Measurements from ENCODE around the gene MORN1. TPM values are rescaled to one million over a fixed set of nuclear protein-coding genes. Genes with fewer than 3 reads are reported as not detected.

MORN1 gene
- total and polyA plus RNA-seq, 2 experiments from 2014 or later = 4.5 to 9.4 TPM

DNA sequence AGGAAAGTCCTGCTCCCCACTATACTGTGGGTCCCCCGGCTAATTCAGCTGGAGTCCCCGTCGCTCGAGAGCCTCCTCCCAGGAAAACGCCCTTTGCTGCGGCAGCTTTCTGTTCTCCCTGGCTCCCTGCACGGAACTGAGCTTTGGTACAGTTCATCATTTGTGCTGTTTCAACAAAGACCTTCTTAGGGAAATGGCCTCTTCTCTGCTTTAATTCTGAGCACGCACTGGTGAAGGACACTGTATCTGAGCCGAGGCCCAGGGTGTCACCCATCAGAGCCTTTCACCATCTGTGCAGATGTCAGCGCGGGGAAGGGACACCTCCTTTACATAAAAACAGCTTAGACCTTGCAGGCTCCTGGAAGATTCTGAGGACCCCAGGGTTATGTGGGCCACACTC, 34.5 kb upstream of the MORN1 start:
- Histone ChIP-seq H3K4me3 (no peak overlapping the region), H3K4me1 (ENCODE audit: insufficient read depth) (no peaks in the 10 kb centered on the region), H3K9me2 (replicated peaks; ENCODE audit: insufficient read depth) (no peaks in the 10 kb centered on the region), H3K79me2 (no peaks in the 10 kb centered on the region), H3K36me3 (replicated peaks; ENCODE audit: insufficient read depth, low read depth) (no peaks in the 10 kb centered on the region), H3K27ac (no peak overlapping the region), H2AFZ (no peak overlapping the region), H4K20me1 (ENCODE audit: insufficient read depth, poor library complexity, severe bottlenecking) (no peaks in the 10 kb centered on the region), H3K9me3 (ENCODE audit: low read depth) (no peaks in the 10 kb centered on the region), H3K4me2 (no peak overlapping the region), H3K27me3 (no peaks in the 10 kb centered on the region)
- 90% methylated on average over 11 of the region's 11 CpGs for WGBS (ENCODE audit: low lambda C conversion rate, missing lambda C conversion rate)
- DNase-seq (ENCODE audit: low spot score) = no peak
- no peak for TF ChIP-seq EZH2 (IDR thresholded peaks at IDR 0.05; ENCODE audit: borderline replicate concordance)
- TF ChIP-seq CTCF (IDR thresholded peaks at IDR 0.05; ENCODE audit: poor library complexity) = no peak
- TF ChIP-seq EZH2phosphoT487 (IDR thresholded peaks at IDR 0.05; ENCODE audit: low read depth, severe bottlenecking, unreplicated experiment) = no peak

DNA sequence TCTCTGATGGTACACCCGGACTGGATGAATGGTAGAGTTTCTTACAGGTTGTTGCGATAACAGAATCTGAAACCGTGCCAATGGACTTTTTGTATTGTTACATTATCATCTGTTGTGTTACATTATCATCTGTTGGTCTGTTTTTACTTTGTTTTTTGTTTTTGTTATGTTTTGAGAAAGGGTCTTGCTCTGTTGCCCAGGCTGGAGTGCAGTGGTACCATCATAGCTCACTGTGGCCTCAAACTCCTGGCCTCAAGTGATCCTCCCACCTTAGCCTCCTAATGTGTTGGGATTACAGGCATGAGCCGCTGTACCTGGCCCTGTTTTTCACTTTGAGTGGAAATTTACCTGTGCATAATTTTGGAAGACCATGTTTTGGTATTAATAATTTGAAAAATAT, 31.2 kb upstream of the MORN1 start:
- H4K20me1 ChIP-seq (ENCODE audit: insufficient read depth, poor library complexity, severe bottlenecking) = no peaks in the 10 kb centered on the region
- no peaks in the 10 kb centered on the region for H3K9me2 ChIP-seq (replicated peaks; ENCODE audit: insufficient read depth)
- H3K27ac ChIP-seq = no peak overlapping the region
- no peak overlapping the region for H3K4me2 ChIP-seq
- H3K4me3 ChIP-seq = no peak overlapping the region
- no peak for DNase-seq (ENCODE audit: low spot score)
- no peaks in the 10 kb centered on the region for H3K9me3 ChIP-seq (ENCODE audit: low read depth)
- no peaks in the 10 kb centered on the region for H3K36me3 ChIP-seq (replicated peaks; ENCODE audit: insufficient read depth, low read depth)
- WGBS (ENCODE audit: low lambda C conversion rate, missing lambda C conversion rate) = 93% methylated on average over 4 of the region's 4 CpGs
- H3K79me2 ChIP-seq = no peaks in the 10 kb centered on the region
- TF ChIP-seq CTCF (IDR thresholded peaks at IDR 0.05; ENCODE audit: poor library complexity) (no peak), EZH2phosphoT487 (IDR thresholded peaks at IDR 0.05; ENCODE audit: low read depth, severe bottlenecking, unreplicated experiment) (no peak), EZH2 (IDR thresholded peaks at IDR 0.05; ENCODE audit: borderline replicate concordance) (no peak)
- no peaks in the 10 kb centered on the region for H3K4me1 ChIP-seq (ENCODE audit: insufficient read depth)
- H3K27me3 ChIP-seq = peaks cover 4% of the 10 kb centered on the region
- no peak overlapping the region for H2AFZ ChIP-seq

DNA sequence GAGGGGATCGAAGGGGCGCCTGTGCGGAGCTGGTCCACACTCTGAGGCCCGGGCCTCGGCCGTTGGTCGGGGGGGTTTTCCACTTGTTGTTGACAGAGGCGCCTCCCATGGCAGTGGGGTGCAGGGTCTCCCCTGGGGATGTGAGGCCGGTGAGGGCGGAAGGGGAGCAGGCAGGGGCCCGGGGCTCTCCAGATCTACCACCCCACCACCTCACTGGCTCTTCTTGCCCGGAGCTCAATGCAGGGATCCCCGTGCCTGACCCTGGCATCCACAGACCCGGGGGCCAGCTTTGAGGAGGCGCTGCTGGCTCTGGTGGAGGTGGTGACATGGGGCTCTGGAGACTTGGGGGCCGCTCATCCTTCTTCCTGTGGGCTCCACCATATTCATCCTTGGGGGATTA, 28.1 kb upstream of the MORN1 start:
- peaks cover 9% of the 10 kb centered on the region for H3K4me1 ChIP-seq (ENCODE audit: insufficient read depth)
- no peak overlapping the region for H2AFZ ChIP-seq
- no peaks in the 10 kb centered on the region for H4K20me1 ChIP-seq (ENCODE audit: insufficient read depth, poor library complexity, severe bottlenecking)
- WGBS (ENCODE audit: low lambda C conversion rate, missing lambda C conversion rate) = 89% methylated on average over 16 of the region's 16 CpGs
- no peak overlapping the region for H3K27ac ChIP-seq
- H3K4me3 ChIP-seq = no peak overlapping the region
- no peak for DNase-seq (ENCODE audit: low spot score)
- H3K27me3 ChIP-seq = peaks cover 4% of the 10 kb centered on the region
- no peak overlapping the region for H3K4me2 ChIP-seq
- H3K9me2 ChIP-seq (replicated peaks; ENCODE audit: insufficient read depth) = no peaks in the 10 kb centered on the region
- no peaks in the 10 kb centered on the region for H3K9me3 ChIP-seq (ENCODE audit: low read depth)
- no peaks in the 10 kb centered on the region for H3K79me2 ChIP-seq
- TF ChIP-seq CTCF (IDR thresholded peaks at IDR 0.05; ENCODE audit: poor library complexity) (no peak), EZH2phosphoT487 (IDR thresholded peaks at IDR 0.05; ENCODE audit: low read depth, severe bottlenecking, unreplicated experiment) (no peak), EZH2 (IDR thresholded peaks at IDR 0.05; ENCODE audit: borderline replicate concordance) (no peak)
- H3K36me3 ChIP-seq (replicated peaks; ENCODE audit: insufficient read depth, low read depth) = no peaks in the 10 kb centered on the region

DNA sequence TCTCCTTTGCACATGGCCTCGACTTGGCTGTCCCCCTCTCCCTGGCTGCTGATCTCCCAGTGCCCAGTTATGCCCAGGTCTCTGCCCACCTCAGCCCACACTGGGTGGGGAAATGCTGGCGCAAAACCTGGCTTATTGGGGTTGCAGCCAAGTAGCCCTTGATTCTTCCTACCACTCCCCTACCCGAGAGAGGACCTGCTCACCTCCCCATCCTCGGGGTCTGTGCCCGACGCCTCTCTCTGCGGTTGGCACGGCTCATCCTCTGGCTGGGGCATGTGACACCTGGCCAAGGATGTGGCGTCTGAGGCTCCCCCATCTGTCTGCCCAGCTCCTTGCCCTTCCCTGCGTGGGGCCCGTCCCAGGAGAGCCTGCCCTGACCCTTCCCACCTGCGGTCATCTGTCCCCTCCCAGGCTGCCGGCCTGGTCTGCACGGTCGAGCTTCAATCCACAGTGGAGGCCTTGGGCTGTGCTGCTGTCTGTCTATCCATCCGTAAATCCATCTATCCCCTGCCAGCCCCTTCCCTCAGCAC, 27.5 kb upstream of the MORN1 start:
- no peak overlapping the region for H3K4me3 ChIP-seq
- peaks cover 4% of the 10 kb centered on the region for H3K27me3 ChIP-seq
- peaks cover 14% of the 10 kb centered on the region for H3K4me1 ChIP-seq (ENCODE audit: insufficient read depth)
- 80% methylated on average over 14 of the region's 16 CpGs for WGBS (ENCODE audit: low lambda C conversion rate, missing lambda C conversion rate)
- no peaks in the 10 kb centered on the region for H3K79me2 ChIP-seq
- DNase-seq (ENCODE audit: low spot score) = no peak
- H4K20me1 ChIP-seq (ENCODE audit: insufficient read depth, poor library complexity, severe bottlenecking) = no peaks in the 10 kb centered on the region
- no peaks in the 10 kb centered on the region for H3K9me3 ChIP-seq (ENCODE audit: low read depth)
- no peak overlapping the region for H2AFZ ChIP-seq
- no peak overlapping the region for H3K27ac ChIP-seq
- no peaks in the 10 kb centered on the region for H3K9me2 ChIP-seq (replicated peaks; ENCODE audit: insufficient read depth)
- no peaks in the 10 kb centered on the region for H3K36me3 ChIP-seq (replicated peaks; ENCODE audit: insufficient read depth, low read depth)
- no peak overlapping the region for H3K4me2 ChIP-seq
- TF ChIP-seq EZH2 (IDR thresholded peaks at IDR 0.05; ENCODE audit: borderline replicate concordance) (no peak), CTCF (IDR thresholded peaks at IDR 0.05; ENCODE audit: poor library complexity) (no peak), EZH2phosphoT487 (IDR thresholded peaks at IDR 0.05; ENCODE audit: low read depth, severe bottlenecking, unreplicated experiment) (no peak)

All from hepatocyte (in vitro differentiated cells).